IPS-18a (cell line): ENCODE results near the gene NRCAM.
"Not testable (repeated sequence)": the region's sequence is repeated elsewhere in the genome, so short reads cannot be mapped to it uniquely, and the experiment has no call there.

Experiments
- H3K27ac ChIP-seq: one replicate; pipeline ENCODE4 v1.5.1; 2013; ENCODE audit warnings: low read length
- H3K27me3 ChIP-seq: one replicate; pipeline ENCODE4 v1.6.1; 2013; ENCODE audit warnings: mild to moderate bottlenecking, low read length; ENCODE audit not compliant: control insufficient read depth, insufficient read depth
- H3K36me3 ChIP-seq: one replicate; pipeline ENCODE4 v1.6.1; 2013; ENCODE audit warnings: low read depth, low read length; ENCODE audit not compliant: control insufficient read depth
- H3K4me1 ChIP-seq: one replicate; pipeline ENCODE4 v1.6.1; 2013; ENCODE audit warnings: low read depth, low read length; ENCODE audit not compliant: control insufficient read depth
- H3K4me3 ChIP-seq: one replicate; pipeline ENCODE4 v1.5.1; 2013; ENCODE audit warnings: low read length
- H3K9ac ChIP-seq: one replicate; pipeline ENCODE4 v1.6.1; 2013; ENCODE audit warnings: mild to moderate bottlenecking, low read length, moderate library complexity
- H3K9me3 ChIP-seq: one replicate; pipeline ENCODE4 v1.6.1; 2013; ENCODE audit warnings: low read depth, low read length; ENCODE audit not compliant: control insufficient read depth

Gene NRCAM

GRCh38 chr7:108480311-108480710, 24.1 kb upstream of the NRCAM start:
- Histone ChIP-seq H3K9ac (no peak overlapping the region), H3K9me3 (no peaks in the 10 kb centered on the region), H3K4me1 (no peaks in the 10 kb centered on the region), H3K27ac (no peak overlapping the region), H3K36me3 (no peaks in the 10 kb centered on the region), H3K27me3 (no peaks in the 10 kb centered on the region), H3K4me3 (no peak overlapping the region)

GRCh38 chr7:108479751-108480150, 23.5 kb upstream of the NRCAM start:
- H3K9me3 ChIP-seq, result no peaks in the 10 kb centered on the region
- H3K4me1 ChIP-seq, result no peaks in the 10 kb centered on the region
- no peaks in the 10 kb centered on the region for H3K27me3 ChIP-seq
- H3K36me3 ChIP-seq, result no peaks in the 10 kb centered on the region
- no peak overlapping the region for H3K4me3 ChIP-seq
- no peak overlapping the region for H3K9ac ChIP-seq
- no peak overlapping the region for H3K27ac ChIP-seq

GRCh38 chr7:108479118-108479517, 22.9 kb upstream of the NRCAM start:
- Histone ChIP-seq H3K4me1 (no peaks in the 10 kb centered on the region), H3K27me3 (no peaks in the 10 kb centered on the region), H3K4me3 (no peak overlapping the region), H3K9me3 (no peaks in the 10 kb centered on the region), H3K27ac (no peak overlapping the region), H3K9ac (no peak overlapping the region), H3K36me3 (no peaks in the 10 kb centered on the region)

GRCh38 chr7:108468246-108468645, 12.0 kb upstream of the NRCAM start:
- Histone ChIP-seq H3K27ac (no peak overlapping the region), H3K9ac (no peak overlapping the region), H3K36me3 (no peaks in the 10 kb centered on the region), H3K4me3 (no peak overlapping the region), H3K27me3 (no peaks in the 10 kb centered on the region), H3K4me1 (peaks cover 6% of the 10 kb centered on the region), H3K9me3 (no peaks in the 10 kb centered on the region)

GRCh38 chr7:108467391-108467790, 11.2 kb upstream of the NRCAM start:
- no peak overlapping the region for H3K9ac ChIP-seq
- H3K4me3 ChIP-seq, result no peak overlapping the region
- H3K4me1 ChIP-seq, result peaks cover 6% of the 10 kb centered on the region
- no peaks in the 10 kb centered on the region for H3K27me3 ChIP-seq
- no peak overlapping the region for H3K27ac ChIP-seq
- no peaks in the 10 kb centered on the region for H3K36me3 ChIP-seq
- H3K9me3 ChIP-seq, result no peaks in the 10 kb centered on the region

GRCh38 chr7:108466322-108466721, 10.1 kb upstream of the NRCAM start:
- H3K9me3 ChIP-seq, H3K9ac ChIP-seq, H3K4me1 ChIP-seq, H3K4me3 ChIP-seq, H3K27me3 ChIP-seq, H3K27ac ChIP-seq, H3K36me3 ChIP-seq: not testable (repeated sequence)

GRCh38 chr7:108464743-108465142, 8.5 kb upstream of the NRCAM start:
- no peaks in the 10 kb centered on the region for H3K9me3 ChIP-seq
- no peaks in the 10 kb centered on the region for H3K27me3 ChIP-seq
- no peak overlapping the region for H3K27ac ChIP-seq
- H3K4me3 ChIP-seq, result no peak overlapping the region
- H3K9ac ChIP-seq, result no peak overlapping the region
- H3K4me1 ChIP-seq, result peaks cover 11% of the 10 kb centered on the region
- H3K36me3 ChIP-seq, result no peaks in the 10 kb centered on the region

- Histone ChIP-seq H3K9me3 (no peaks in the 10 kb centered on the region), H3K9ac (no peak overlapping the region), H3K27me3 (peaks cover 2% of the 10 kb centered on the region), H3K4me3 (no peak overlapping the region), H3K4me1 (peaks cover 11% of the 10 kb centered on the region), H3K36me3 (no peaks in the 10 kb centered on the region), H3K27ac (no peak overlapping the region)
Observed at GRCh38 chr7:108463613-108464012, 7.4 kb upstream of the NRCAM start.

- Histone ChIP-seq H3K27ac (no peak overlapping the region), H3K36me3 (no peaks in the 10 kb centered on the region), H3K9ac (no peak overlapping the region), H3K9me3 (no peaks in the 10 kb centered on the region), H3K27me3 (peaks cover 19% of the 10 kb centered on the region), H3K4me3 (no peak overlapping the region), H3K4me1 (peaks cover 9% of the 10 kb centered on the region)
Observed at GRCh38 chr7:108461840-108462239, 5.6 kb upstream of the NRCAM start.

GRCh38 chr7:108460964-108461363, 4.7 kb upstream of the NRCAM start:
- H3K27me3 ChIP-seq, result peaks cover 22% of the 10 kb centered on the region

GRCh38 chr7:108459922-108460551, 3.8 kb upstream of the NRCAM start:
- H3K36me3 ChIP-seq, result no peaks in the 10 kb centered on the region
- H3K9ac ChIP-seq, result no peak overlapping the region
- H3K4me3 ChIP-seq, result no peak overlapping the region
- peaks cover 31% of the 10 kb centered on the region for H3K27me3 ChIP-seq
- H3K9me3 ChIP-seq, result no peaks in the 10 kb centered on the region
- H3K27ac ChIP-seq, result no peak overlapping the region
- peaks cover 9% of the 10 kb centered on the region for H3K4me1 ChIP-seq

More at GRCh38 chr7:108460964-108461363, 4.7 kb upstream of the NRCAM start:
- no peak overlapping the region for H3K27ac ChIP-seq
- H3K9me3 ChIP-seq, result no peaks in the 10 kb centered on the region
- H3K4me1 ChIP-seq, result peaks cover 9% of the 10 kb centered on the region
- no peaks in the 10 kb centered on the region for H3K36me3 ChIP-seq
- H3K4me3 ChIP-seq, result no peak overlapping the region
- H3K9ac ChIP-seq, result no peak overlapping the region

GRCh38 chr7:108457871-108458270, 1.6 kb upstream of the NRCAM start:
- H3K9me3 ChIP-seq, result no peaks in the 10 kb centered on the region
- H3K9ac ChIP-seq, result no peak overlapping the region
- H3K27ac ChIP-seq, result no peak overlapping the region
- peaks cover 19% of the 10 kb centered on the region for H3K4me1 ChIP-seq
- no peaks in the 10 kb centered on the region for H3K36me3 ChIP-seq
- peaks cover 53% of the 10 kb centered on the region for H3K27me3 ChIP-seq
- no peak overlapping the region for H3K4me3 ChIP-seq
